GM12875 (cell line): ENCODE measurements around the gene VPS33A.

Experiments used
- H3K4me3 ChIP-seq: one replicate; pipeline ENCODE4 v1.5.1; 2011; ENCODE audit warnings: low read depth, low read length, control low read depth
- TF ChIP-seq, protein P1 (sequence below): IDR thresholded peaks from 2 replicates; pipeline ENCODE4 v1.5.1; 2011; ENCODE audit warnings: low read depth, mild to moderate bottlenecking, control low read depth, inconsistent platforms, low read length, moderate library complexity, borderline replicate concordance; ENCODE audit not compliant: insufficient read depth

The VPS33A gene

DNA sequence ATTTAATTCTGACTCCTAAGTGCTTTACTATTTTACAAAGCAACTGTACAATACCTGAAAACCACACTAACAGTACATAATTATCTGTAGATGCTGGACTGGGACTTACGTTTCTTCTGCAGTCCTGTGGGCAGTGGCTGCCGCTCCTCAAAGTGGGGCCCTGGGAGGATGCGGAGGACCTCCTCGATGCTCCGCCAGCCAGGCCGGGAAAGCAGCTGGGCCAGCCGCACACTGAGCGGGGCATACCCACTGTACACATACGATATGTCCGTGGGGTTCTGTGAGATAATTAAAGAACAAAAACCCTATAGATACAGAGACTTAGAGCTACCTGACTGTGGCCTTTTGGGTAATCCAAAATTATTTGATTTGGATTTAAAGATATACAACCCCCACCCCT is 33.6 kb downstream of the VPS33A start:
- H3K4me3 ChIP-seq = no peak overlapping the region
- TF ChIP-seq, protein P1, sequence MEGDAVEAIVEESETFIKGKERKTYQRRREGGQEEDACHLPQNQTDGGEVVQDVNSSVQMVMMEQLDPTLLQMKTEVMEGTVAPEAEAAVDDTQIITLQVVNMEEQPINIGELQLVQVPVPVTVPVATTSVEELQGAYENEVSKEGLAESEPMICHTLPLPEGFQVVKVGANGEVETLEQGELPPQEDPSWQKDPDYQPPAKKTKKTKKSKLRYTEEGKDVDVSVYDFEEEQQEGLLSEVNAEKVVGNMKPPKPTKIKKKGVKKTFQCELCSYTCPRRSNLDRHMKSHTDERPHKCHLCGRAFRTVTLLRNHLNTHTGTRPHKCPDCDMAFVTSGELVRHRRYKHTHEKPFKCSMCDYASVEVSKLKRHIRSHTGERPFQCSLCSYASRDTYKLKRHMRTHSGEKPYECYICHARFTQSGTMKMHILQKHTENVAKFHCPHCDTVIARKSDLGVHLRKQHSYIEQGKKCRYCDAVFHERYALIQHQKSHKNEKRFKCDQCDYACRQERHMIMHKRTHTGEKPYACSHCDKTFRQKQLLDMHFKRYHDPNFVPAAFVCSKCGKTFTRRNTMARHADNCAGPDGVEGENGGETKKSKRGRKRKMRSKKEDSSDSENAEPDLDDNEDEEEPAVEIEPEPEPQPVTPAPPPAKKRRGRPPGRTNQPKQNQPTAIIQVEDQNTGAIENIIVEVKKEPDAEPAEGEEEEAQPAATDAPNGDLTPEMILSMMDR = no peak

DNA sequence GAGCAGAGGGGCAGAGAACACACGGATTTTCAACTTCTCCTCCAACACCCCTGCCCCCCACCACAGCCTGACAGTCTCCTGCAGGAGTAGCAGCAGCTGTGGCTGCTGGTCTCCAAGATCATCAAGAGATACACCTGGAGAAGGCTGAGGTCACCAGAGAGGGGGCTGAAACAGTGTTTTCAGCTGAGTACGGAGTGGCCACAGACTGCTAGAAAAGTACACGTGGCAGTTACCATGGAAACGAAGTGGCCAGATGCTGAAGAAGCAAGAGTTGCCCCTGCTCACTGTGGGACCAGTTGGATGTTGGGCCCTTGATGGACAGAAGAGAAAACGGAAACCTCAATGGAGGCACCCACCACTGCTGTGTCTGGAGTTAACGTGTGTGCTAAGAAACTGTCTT is 35.5 kb downstream of the VPS33A start:
- H3K4me3 ChIP-seq = no peak overlapping the region
- TF ChIP-seq, protein P1 = no peak

DNA sequence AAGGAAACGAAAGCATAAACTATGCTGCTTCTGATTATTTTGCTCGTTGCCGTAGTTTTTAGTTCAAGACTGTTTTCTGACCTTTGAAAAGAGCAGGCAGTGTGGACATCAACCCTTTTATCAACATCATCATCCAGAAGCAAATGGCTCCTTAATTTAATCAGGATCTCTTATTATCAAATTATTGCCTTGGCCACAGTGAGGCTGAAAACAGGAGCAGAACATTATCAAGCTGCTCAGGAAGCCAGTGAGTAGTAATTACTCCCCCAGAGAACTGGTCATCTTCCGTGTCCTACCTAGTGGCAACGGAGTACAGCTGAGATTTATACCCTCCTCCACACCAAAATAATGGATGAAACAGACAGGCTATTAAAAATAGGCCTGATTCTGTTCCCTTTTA is 38.2 kb downstream of the VPS33A start:
- no peak overlapping the region for H3K4me3 ChIP-seq
- TF ChIP-seq, protein P1 = no peak

DNA sequence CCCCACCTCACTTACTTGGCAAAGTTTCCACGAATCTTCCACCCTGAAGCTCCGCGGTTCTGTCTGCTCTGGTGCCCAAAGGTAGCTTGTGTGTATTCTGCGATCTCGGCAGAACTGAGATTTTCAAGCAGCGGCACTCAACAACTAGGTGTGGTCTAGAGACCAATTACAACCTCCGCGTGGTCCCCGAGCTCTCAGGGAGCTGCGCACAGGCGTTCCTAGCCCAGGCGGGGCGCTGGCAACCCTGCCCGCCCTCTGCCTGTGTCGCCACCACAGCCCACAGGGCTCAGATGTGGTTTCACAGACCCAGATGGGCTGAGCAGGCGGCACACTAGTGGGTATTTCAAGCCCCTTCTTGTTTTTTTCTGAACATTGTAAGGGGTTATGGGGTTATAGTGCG is 39.0 kb downstream of the VPS33A start:
- H3K4me3 ChIP-seq = no peak overlapping the region
- TF ChIP-seq, protein P1 = no peak

DNA sequence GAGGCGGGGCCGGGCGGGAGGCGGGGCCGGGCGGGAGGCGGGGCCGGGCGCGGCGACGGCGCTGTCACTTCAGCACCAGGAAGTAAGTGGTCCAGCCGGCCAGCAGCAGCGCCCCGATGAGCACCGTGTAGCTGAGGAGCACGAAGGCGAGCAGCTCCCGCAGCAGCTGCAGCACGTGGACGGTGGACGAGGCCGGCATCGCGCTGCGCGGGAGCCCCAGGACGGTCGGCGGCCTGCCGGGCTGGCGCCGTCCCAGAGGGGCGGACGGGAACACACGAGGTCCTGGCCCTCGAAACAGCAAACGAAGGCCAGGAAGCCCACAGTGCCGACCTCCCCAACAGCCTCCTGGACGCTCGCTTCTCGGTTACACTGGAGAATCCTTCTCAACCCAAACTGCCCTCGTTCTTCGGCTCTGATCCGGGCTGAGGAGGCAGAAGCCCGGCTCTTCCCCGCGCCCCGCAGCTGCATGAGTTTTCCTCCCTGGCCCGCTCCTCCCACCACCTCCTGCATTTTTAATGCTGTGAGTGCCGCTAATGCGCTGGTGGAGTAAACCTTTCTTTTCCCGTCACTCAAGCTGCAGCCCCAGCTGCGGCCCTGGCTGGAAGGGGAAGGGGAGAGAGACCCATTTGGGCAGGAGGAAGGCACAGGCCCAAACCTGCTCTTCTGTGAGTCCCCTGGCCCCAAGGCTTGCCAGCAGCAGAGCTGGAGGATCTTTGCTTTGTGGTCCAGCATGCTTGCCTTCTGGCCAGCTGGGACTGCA is 39.7 kb downstream of the VPS33A start:
- peak overlapping the region; percentile 67 for H3K4me3 ChIP-seq
- TF ChIP-seq, protein P1 = no peak

DNA sequence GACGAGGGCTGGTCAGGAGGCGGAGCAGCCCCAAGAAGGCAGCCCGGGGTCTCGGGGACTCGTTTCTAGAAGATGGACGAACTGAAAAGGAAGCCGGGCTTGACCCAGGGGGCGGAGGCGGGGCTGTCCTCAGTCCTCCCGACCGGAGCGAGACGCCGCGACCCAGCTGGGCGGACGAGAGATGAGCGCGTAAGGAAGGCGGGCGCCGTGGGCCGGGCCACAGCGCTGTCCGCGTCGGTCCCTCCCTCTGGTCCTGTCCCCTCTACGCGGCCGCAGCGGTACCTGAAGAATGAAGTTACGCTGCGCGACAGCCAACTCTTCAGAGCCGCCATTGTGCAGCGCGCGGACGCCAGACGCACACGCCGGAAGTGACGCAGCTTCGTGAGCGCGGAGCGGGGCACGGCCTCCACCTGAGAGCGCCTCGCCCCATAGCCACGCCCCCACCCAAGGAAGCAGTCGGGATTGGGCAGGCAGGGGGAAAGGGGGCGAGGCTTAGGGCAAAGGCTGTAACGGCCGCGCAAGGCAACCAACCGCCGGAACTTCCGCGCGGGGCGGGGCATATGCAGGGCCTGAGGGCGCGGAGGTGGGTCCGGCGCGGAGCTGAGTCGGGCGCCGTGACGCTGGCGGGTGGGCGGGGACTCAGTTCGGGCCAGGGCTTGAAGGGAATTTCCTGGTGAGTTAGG is 40.5 kb downstream of the VPS33A start, which contains the start of gene DIABLO:
DIABLO (minus strand) TSS at position 370 of the 683 bp plus-strand sequence; CDS start at position 332, 38 bp downstream.
- TF ChIP-seq, protein P1 = no peak
- peak within 1 kb of the TSS; percentile 97 for H3K4me3 ChIP-seq

DNA sequence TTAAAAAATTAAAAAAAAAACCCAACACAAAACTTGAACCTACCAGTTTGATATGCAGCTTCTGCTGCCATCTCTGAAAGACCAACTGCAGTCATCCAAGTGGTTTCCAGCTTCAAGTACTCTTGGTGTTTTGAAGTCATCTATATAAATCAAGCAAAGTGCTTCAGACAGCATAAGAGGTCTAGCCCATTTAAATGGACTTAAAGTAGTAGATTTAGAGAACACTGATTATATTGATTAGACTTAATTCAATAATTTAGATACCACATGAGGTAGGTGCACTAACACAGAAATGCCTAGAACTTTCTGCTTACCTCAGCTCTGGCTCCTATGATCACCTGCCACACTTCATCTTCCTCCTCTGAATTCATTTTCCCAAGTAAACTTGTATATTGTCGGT is 49.8 kb downstream of the VPS33A start:
- TF ChIP-seq, protein P1 = no peak

More for the DNA sequence above, 49.8 kb downstream of the VPS33A start:
- H3K4me3 ChIP-seq = no peak overlapping the region
